ENCODE data around the gene NKD1. TPM values are rescaled to one million over a fixed set of nuclear protein-coding genes. Genes with fewer than 3 reads are reported as not detected.

NKD1 gene
- total RNA-seq, 1 donor from 2014 or later: 0.33 TPM

GRCh38 chr16:50611995-50612848 lies 64.0 kb downstream of the NKD1 start:
- DNase-seq (ENCODE audit: low read depth): no peak
- no peaks in the 10 kb centered on the region for H3K27me3 ChIP-seq (ENCODE audit: control insufficient read depth, insufficient read depth, low read length)
- H3K4me3 ChIP-seq (ENCODE audit: low read depth, low read length): no peak overlapping the region
- no peak for TF ChIP-seq CTCF (IDR thresholded peaks at IDR 0.05; ENCODE audit: insufficient read depth, low read length, poor library complexity, severe bottlenecking)
- no peaks in the 10 kb centered on the region for H3K36me3 ChIP-seq (ENCODE audit: control insufficient read depth, insufficient read depth, low read length)

- TF ChIP-seq CTCF (IDR thresholded peaks at IDR 0.05; ENCODE audit: insufficient read depth, low read length, poor library complexity, severe bottlenecking): no peak
Measured at GRCh38 chr16:50612849-50613198, 64.6 kb downstream of the NKD1 start.

GRCh38 chr16:50613281-50613963 lies 65.2 kb downstream of the NKD1 start:
- H3K36me3 ChIP-seq (ENCODE audit: control insufficient read depth, insufficient read depth, low read length): no peaks in the 10 kb centered on the region
- no peak for DNase-seq (ENCODE audit: low read depth)
- H3K27me3 ChIP-seq (ENCODE audit: control insufficient read depth, insufficient read depth, low read length): no peaks in the 10 kb centered on the region
- no peak overlapping the region for H3K4me3 ChIP-seq (ENCODE audit: low read depth, low read length)
- TF ChIP-seq CTCF (IDR thresholded peaks at IDR 0.05; ENCODE audit: insufficient read depth, low read length, poor library complexity, severe bottlenecking): no peak

More at GRCh38 chr16:50612849-50613198, 64.6 kb downstream of the NKD1 start:
- Histone ChIP-seq H3K4me3 (ENCODE audit: low read depth, low read length) (no peak overlapping the region), H3K27me3 (ENCODE audit: control insufficient read depth, insufficient read depth, low read length) (no peaks in the 10 kb centered on the region), H3K36me3 (ENCODE audit: control insufficient read depth, insufficient read depth, low read length) (no peaks in the 10 kb centered on the region)
- no peak for DNase-seq (ENCODE audit: low read depth)

- Histone ChIP-seq H3K36me3 (ENCODE audit: control insufficient read depth, insufficient read depth, low read length) (no peaks in the 10 kb centered on the region), H3K4me3 (ENCODE audit: low read depth, low read length) (no peak overlapping the region), H3K27me3 (ENCODE audit: control insufficient read depth, insufficient read depth, low read length) (no peaks in the 10 kb centered on the region)
- no peak for DNase-seq (ENCODE audit: low read depth)
- no peak for TF ChIP-seq CTCF (IDR thresholded peaks at IDR 0.05; ENCODE audit: insufficient read depth, low read length, poor library complexity, severe bottlenecking)
Measured at GRCh38 chr16:50613964-50614474, 65.8 kb downstream of the NKD1 start.

- no peak overlapping the region for H3K4me3 ChIP-seq (ENCODE audit: low read depth, low read length)
- DNase-seq (ENCODE audit: low read depth): no peak
- no peaks in the 10 kb centered on the region for H3K27me3 ChIP-seq (ENCODE audit: control insufficient read depth, insufficient read depth, low read length)
- TF ChIP-seq CTCF (IDR thresholded peaks at IDR 0.05; ENCODE audit: insufficient read depth, low read length, poor library complexity, severe bottlenecking): no peak
- H3K36me3 ChIP-seq (ENCODE audit: control insufficient read depth, insufficient read depth, low read length): no peaks in the 10 kb centered on the region
Measured at GRCh38 chr16:50614955-50615724, 66.9 kb downstream of the NKD1 start.
